Panc1 (cell line): ENCODE results near the gene TMEM259.

Source experiments
- CTCF ChIP-seq: fragments of 450-650 bp; IDR thresholded peaks from 2 replicates; pipeline ENCODE4 v1.5.1; 2017; ENCODE audit warnings: mild to moderate bottlenecking
- SIN3A ChIP-seq: IDR thresholded peaks from 2 replicates; pipeline ENCODE4 v1.6.1; 2012; ENCODE audit warnings: low read depth, mild to moderate bottlenecking, low read length, moderate library complexity, borderline replicate concordance; ENCODE audit not compliant: insufficient read depth

GRCh38 chr19:993831-994393 is 27.0 kb downstream of the TMEM259 start:
- TF ChIP-seq CTCF, result no peak
- TF ChIP-seq SIN3A, result no peak
